Progenitor cell of endocrine pancreas (in vitro differentiated cells): ENCODE data around the gene ZSCAN5A. TPM values are rescaled to one million over a fixed set of nuclear protein-coding genes. Genes with fewer than 3 reads are reported as not detected.
"Not testable (repeated sequence)": the region's sequence is repeated elsewhere in the genome, so short reads cannot be mapped to it uniquely, and the experiment has no call there.

Experiments used
- DNase-seq: peaks from one replicate; pipeline ENCODE4 v3.0.0; 2021; ENCODE audit warnings: low spot score; ENCODE audit not compliant: unreplicated experiment
- H3K27ac Mint-ChIP-seq: 2 replicates; pipeline ENCODE4 v1.8.0; 2021; ENCODE audit warnings: mild to moderate bottlenecking, moderate library complexity, mixed read lengths
- H3K27me3 Mint-ChIP-seq: 2 replicates; pipeline ENCODE4 v1.8.0; 2021; ENCODE audit warnings: mixed read lengths
- H3K36me3 Mint-ChIP-seq: 2 replicates; pipeline ENCODE4 v1.8.0; 2022; ENCODE audit warnings: mixed read lengths; ENCODE audit not compliant: insufficient read depth
- H3K4me1 Mint-ChIP-seq: 2 replicates; pipeline ENCODE4 v1.8.0; 2021; ENCODE audit warnings: low read depth, mixed read lengths
- H3K4me3 Mint-ChIP-seq: 2 replicates; pipeline ENCODE4 v1.8.0; 2021; ENCODE audit warnings: low read depth, mild to moderate bottlenecking, moderate library complexity, mixed read lengths
- H3K9me3 Mint-ChIP-seq: 2 replicates; pipeline ENCODE4 v1.8.0; 2021; ENCODE audit warnings: low read depth, mixed read lengths
- total RNA-seq: library from RNA; stranded (reverse); gene quantifications from 2 replicates; pipeline ENCODE4 v1.2.1, GENCODE V29; 2021
- TF ChIP-seq, protein P1 (sequence below): fragments of 200-600 bp; sonication (generic); IDR thresholded peaks from one replicate; pipeline ENCODE4 v1.5.0; 2021; ENCODE audit warnings: antibody characterized with exemption, mild to moderate bottlenecking; ENCODE audit not compliant: unreplicated experiment

The ZSCAN5A gene
- total RNA-seq, 1 donor from 2014 or later, result 19.1 TPM

DNA sequence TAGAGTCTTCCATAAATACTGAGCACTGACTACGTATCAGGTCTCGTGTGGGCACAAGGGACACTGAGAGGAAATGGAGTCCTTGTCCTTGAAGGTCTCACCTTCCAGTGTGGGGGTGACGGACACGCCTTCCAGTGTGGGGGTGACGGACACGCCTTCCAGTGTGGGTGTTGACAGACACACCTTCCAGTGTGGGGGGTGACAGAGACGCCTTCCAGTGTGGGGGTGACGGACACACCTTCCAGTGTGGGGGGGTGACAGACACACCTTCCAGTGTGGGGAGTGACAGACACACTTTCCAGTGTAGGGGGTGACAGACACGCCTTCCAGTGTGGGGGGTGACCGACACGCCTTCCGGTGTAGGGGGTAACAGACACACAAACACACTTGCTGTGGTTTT lies 56.4 kb downstream of the ZSCAN5A start:
- TF ChIP-seq, protein P1, sequence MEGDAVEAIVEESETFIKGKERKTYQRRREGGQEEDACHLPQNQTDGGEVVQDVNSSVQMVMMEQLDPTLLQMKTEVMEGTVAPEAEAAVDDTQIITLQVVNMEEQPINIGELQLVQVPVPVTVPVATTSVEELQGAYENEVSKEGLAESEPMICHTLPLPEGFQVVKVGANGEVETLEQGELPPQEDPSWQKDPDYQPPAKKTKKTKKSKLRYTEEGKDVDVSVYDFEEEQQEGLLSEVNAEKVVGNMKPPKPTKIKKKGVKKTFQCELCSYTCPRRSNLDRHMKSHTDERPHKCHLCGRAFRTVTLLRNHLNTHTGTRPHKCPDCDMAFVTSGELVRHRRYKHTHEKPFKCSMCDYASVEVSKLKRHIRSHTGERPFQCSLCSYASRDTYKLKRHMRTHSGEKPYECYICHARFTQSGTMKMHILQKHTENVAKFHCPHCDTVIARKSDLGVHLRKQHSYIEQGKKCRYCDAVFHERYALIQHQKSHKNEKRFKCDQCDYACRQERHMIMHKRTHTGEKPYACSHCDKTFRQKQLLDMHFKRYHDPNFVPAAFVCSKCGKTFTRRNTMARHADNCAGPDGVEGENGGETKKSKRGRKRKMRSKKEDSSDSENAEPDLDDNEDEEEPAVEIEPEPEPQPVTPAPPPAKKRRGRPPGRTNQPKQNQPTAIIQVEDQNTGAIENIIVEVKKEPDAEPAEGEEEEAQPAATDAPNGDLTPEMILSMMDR, result no peak
- H3K4me1 Mint-ChIP-seq, result peaks cover 2% of the 10 kb centered on the region
- DNase-seq, result no peak
- H3K27me3 Mint-ChIP-seq, result peaks cover 20% of the 10 kb centered on the region
- no peak overlapping the region for H3K27ac Mint-ChIP-seq
- H3K4me3 Mint-ChIP-seq, result no peak overlapping the region
- no peaks in the 10 kb centered on the region for H3K36me3 Mint-ChIP-seq
- H3K9me3 Mint-ChIP-seq, result no peaks in the 10 kb centered on the region

DNA sequence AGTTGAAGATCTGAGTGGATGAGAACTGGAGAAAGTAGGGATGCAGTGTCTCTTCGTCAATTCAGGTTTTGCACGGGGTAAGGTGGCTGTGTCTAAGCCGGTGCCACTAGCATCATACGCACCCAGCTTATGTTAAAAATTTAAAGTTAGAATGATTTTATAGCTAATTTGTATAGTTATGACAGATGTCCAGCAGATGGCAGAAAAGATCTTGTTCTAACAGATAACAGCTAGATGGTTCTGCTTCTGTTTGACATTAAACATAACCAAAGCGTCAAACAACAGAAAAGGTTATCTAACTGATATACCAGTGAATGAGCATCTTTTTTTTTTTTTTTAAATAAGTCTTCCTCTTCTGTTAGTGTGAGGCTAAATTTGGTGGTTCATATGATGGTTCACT lies 60.9 kb downstream of the ZSCAN5A start:
- H3K36me3 Mint-ChIP-seq, result peaks cover 3% of the 10 kb centered on the region
- peaks cover 9% of the 10 kb centered on the region for H3K9me3 Mint-ChIP-seq
- no peak overlapping the region for H3K4me3 Mint-ChIP-seq
- H3K27ac Mint-ChIP-seq, result no peak overlapping the region
- H3K4me1 Mint-ChIP-seq, result peaks cover 2% of the 10 kb centered on the region
- no peak for DNase-seq
- TF ChIP-seq, protein P1, result no peak
- H3K27me3 Mint-ChIP-seq, result peaks cover 20% of the 10 kb centered on the region

GRCh38 chr19:56252699-56253422 lies 61.8 kb downstream of the ZSCAN5A start:
- Mint-ChIP-seq H3K27me3 (peaks cover 13% of the 10 kb centered on the region), H3K36me3 (peaks cover 3% of the 10 kb centered on the region), H3K4me3 (no peak overlapping the region), H3K27ac (peak overlapping the region; percentile 64), H3K4me1 (peaks cover 2% of the 10 kb centered on the region), H3K9me3 (peaks cover 9% of the 10 kb centered on the region)
- DNase-seq, result peak; percentile 72
- TF ChIP-seq, protein P1, result peak; percentile 75

DNA sequence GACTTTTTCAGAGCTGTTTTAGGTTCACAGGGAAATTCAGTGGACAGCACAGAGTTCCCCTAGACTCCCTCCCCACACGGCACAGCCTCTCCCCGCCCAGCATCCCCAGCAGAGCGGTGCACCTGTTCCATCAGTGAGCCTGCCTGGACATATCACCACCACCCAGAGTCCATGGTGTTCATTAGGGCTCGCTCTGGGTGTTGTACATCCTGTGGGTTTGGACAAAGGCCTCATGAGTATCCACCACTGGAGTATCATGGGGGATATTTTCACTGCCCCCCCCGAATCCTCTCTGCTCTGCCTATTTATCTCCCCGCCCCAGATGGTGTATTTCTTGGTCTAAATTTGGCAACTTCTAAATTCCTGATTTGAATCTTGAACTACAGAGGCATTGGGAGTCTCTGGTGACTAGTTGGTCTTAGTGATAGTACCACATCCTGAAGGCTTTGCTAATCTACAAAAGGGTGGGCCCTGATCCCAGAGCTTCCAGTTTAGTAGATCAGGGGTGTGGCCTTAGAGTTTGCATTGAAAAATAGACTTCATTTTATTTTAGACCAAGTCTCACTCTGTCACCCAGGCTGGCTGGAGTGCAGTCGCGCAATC lies 65.8 kb downstream of the ZSCAN5A start:
- H3K27ac Mint-ChIP-seq, H3K9me3 Mint-ChIP-seq, H3K27me3 Mint-ChIP-seq, DNase-seq, H3K36me3 Mint-ChIP-seq, H3K4me3 Mint-ChIP-seq, H3K4me1 Mint-ChIP-seq: not testable (repeated sequence)

GRCh38 chr19:56245764-56246163 lies 68.9 kb downstream of the ZSCAN5A start:
- not testable (repeated sequence) for H3K4me3 Mint-ChIP-seq, H3K9me3 Mint-ChIP-seq, DNase-seq, H3K36me3 Mint-ChIP-seq, H3K27me3 Mint-ChIP-seq, H3K4me1 Mint-ChIP-seq
- H3K27ac Mint-ChIP-seq, result peak overlapping the region; percentile 11

DNA sequence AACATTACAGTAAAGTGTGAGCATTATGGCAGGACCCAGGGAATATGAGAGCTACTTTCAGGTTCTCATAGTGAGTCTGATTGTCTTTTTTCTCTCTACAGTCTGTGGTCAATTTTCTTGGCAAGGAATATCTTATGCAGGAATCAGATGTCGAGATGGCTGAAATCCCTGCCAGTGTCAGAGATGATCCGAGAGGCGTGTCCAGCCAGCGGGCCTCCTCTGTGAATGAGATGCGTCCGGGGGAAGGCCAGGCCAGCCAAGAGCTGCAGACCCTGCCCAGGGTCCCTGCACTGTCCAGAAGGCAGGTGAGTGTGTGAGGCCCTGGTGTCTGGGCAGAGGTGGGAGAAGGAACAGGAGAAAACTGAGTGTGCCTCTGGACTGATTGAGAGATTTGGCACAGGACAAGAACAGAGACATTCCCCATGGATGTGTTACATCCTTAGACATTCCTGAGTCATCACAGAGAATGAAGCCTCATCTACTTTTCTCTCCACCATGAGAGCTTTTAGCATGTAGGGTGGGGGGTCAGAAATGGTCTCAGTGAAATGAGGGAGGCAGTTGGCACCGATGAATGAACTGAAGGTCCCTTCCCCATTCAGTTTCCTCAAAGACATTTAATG lies 69.4 kb downstream of the ZSCAN5A start:
- TF ChIP-seq, protein P1, result no peak
- no peaks in the 10 kb centered on the region for H3K4me1 Mint-ChIP-seq
- no peak overlapping the region for H3K27ac Mint-ChIP-seq
- H3K9me3 Mint-ChIP-seq, result no peaks in the 10 kb centered on the region
- H3K27me3 Mint-ChIP-seq, result no peaks in the 10 kb centered on the region
- H3K36me3 Mint-ChIP-seq, result no peaks in the 10 kb centered on the region
- DNase-seq, result no peak
- no peak overlapping the region for H3K4me3 Mint-ChIP-seq
